DMS153 (cell line): ENCODE results near the gene BSPRY.

Experiments used
- DNase-seq: peaks from one replicate; lab custom pipeline; 2025; lab: John Stamatoyannopoulos, UW

The BSPRY gene

GRCh38 chr9:113349445-113350094, at the start of gene BSPRY:
TSS of gene BSPRY (plus strand) at chr9:113349541. CDS start at chr9:113349580, 39 bp downstream.
- no peak for DNase-seq

- DNase-seq, result peak; percentile 89
These were observed 49.5 kb upstream of the BSPRY start for GRCh38 chr9:113299800-113300292.

DNA sequence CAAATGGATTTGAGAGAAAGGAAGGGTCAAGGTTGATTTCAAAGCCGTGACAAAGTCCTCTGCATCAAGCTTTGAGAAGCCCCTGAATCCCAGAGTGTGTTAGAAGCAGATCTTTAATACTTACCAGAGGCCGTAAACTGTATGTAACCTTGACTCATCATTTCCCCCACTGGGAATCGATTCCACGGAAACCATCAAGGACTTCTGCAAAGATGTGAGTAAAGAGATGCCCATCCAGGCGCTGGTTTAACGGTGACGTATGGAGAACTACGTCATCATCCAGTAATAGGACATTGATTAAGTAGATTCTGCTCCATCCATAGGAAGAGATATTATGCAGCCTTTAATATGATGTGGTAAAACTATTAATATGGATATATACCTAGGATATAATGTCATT, 47.8 kb upstream of the BSPRY start:
- DNase-seq, result no peak

DNA sequence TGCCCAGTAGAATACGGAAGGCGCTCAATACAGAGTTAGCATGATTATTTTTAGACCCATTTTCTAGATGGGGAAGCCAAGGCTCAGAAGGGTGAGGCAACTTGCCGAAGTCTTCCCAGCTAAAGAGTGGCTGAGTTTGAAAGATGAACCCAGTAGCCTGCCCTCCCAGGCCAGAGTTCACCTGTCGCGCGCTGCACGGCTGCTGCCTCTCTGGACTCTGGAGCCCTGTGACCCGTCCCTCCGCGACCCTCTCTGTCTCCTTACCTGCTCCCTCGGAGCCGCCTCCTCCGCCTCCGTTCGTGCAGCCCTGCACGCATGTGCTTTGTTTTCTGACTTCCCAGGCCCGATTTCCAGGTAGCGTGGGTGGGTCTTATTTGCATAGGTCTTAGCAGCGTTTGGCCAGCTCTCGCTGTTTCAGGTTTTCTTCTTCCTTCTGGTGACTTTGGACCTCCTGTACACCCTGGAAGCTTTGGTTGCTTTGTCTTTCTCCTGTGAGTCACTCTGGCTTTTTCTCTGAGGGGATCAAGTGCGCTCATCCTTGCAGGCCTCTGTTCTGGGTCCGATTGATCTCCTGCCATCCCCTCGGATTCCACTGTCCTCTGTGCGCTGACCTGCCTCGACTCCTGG, 46.4 kb upstream of the BSPRY start, which contains the start of gene RNF183:
Gene RNF183, minus strand, starts transcription at position 585 of the 627 bp plus-strand sequence. CDS start 5,192 bp downstream, outside the sequence.
- DNase-seq, result no peak

DNA sequence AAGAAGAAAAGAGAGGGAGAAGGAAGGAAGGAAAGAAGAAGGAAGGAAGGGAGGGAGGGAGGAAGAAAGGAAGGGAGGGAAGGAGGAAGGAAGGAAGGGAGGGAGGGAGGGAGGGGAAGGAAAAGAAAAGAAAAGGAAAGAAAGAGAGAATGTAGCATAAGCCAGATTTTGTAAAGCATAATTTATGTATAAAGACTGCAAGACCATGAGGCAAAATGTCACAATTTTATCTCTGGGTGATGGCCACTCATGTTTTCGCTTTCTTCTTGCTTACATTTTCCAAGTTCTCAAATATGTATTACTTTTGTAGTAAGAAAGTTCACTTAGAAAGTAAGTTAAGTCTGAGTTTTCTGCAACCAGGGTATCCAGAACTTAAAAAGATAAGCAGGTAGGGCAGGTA, 42.8 kb upstream of the BSPRY start:
- DNase-seq, result no peak

GRCh38 chr9:113307396-113307975, 41.9 kb upstream of the BSPRY start:
- DNase-seq, result no peak

DNA sequence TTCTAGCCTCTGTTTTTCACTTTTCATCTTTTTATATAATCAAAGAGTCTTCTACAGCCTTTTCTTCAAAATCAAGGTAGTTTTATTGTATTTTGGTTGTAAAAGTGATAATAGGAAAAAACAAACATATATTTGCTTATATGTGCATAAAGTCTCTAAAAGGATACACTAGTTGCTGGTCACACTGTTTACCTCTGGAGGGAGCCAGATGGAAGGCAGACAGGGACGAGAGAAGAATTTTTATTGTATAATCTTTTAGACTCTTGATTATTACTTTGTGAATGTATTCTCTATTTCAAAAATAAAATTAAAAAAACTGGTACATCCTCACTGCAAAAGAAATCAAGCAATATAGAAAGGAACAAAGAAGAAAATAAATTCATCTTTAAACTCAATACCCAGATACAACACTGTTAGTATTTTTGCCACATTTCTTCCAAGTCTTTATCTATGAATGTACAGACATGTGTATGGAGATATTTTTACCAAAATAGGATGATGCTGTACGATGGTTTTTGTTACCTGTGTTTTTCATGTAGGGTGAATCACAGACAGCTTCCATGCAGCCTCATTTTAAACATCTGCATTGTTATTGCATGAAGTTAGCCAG, 40.0 kb upstream of the BSPRY start:
- DNase-seq, result peak; percentile 14

GRCh38 chr9:113310538-113310937, 38.8 kb upstream of the BSPRY start:
- DNase-seq, result no peak

DNA sequence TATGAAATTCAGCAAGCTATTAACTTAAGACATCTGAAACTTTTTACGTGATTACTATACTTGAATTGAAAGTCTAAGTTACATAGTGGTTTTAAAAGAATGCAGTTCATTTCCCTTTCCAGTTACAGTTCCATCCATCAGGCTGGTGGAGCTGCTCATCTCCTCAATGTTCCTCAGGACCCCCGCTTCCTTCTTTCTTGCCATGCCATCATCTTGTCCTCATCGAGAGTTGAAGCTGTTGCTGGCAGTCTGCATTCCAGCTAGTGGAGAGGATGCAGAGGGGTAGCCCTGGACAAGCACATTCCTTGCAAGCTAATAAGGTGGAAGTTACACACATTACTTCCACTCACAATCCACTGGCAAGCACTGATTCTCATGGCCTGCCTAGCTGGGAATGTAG, 37.4 kb upstream of the BSPRY start:
- DNase-seq, result no peak

- DNase-seq, result no peak
These were observed 36.1 kb upstream of the BSPRY start for GRCh38 chr9:113313261-113313660.

DNA sequence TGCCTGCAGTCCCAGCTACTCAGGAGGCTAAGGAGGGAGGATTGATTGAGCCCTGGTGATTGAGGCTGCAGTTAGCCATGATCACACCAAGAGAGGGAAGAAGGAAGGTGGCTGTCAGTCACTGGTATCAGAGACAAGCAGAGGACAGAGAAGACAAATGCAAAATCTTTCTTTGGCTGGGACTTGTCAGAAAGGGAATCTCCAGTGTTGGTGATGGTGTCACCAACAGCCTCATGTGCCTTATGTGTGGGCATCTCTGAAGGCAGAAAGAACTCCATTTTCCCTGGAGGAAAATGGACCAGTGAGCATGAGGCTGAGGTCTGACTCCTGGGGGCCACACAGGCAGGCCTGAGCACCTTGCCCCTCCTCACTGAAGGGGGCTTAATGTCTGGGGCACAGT, 34.1 kb upstream of the BSPRY start:
- no peak for DNase-seq

GRCh38 chr9:113316030-113316429, 33.3 kb upstream of the BSPRY start:
- no peak for DNase-seq

DNA sequence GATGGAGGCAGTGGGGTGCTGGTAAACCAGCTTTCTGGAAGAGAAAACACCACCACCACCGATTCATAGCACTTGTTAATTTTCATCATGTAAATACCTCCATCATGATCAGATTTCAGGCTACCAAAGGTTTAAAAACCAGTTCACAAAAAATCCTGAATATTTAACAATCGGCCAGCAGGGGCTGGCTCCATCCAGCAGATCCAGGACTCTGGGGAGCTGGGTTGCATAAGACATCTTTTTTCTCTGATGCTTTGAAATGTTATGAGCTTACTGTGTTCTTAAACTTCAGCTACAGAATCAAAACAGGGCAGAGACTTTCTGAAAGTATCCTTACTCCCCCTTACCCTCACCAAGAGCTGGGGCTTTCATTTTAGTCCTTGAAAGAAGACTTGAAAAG, 31.6 kb upstream of the BSPRY start:
- no peak for DNase-seq

DNA sequence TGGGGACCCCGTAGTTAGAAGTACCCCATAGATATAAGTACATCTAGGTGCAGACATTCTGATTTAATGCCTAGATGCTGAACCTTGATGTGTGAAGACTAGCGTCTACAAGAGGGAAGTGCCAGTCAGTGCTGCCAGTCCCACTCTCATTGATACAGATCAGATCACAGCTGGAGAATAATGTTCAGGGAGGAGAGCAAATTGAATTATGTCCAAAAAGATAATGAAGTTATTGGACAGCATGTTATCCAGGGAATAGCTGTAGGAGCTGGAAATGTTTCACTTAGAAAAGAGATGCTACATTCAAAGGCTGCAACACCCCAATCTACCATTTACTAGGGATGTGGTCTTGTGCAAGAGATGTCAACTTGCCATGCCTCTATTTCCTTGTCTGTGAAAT, 30.3 kb upstream of the BSPRY start:
- no peak for DNase-seq

GRCh38 chr9:113320051-113320450, 29.3 kb upstream of the BSPRY start:
- no peak for DNase-seq

- DNase-seq, result no peak
These were observed 26.7 kb upstream of the BSPRY start for GRCh38 chr9:113322671-113323070.

- DNase-seq, result no peak
These were observed 23.1 kb upstream of the BSPRY start for GRCh38 chr9:113326230-113326629.

DNA sequence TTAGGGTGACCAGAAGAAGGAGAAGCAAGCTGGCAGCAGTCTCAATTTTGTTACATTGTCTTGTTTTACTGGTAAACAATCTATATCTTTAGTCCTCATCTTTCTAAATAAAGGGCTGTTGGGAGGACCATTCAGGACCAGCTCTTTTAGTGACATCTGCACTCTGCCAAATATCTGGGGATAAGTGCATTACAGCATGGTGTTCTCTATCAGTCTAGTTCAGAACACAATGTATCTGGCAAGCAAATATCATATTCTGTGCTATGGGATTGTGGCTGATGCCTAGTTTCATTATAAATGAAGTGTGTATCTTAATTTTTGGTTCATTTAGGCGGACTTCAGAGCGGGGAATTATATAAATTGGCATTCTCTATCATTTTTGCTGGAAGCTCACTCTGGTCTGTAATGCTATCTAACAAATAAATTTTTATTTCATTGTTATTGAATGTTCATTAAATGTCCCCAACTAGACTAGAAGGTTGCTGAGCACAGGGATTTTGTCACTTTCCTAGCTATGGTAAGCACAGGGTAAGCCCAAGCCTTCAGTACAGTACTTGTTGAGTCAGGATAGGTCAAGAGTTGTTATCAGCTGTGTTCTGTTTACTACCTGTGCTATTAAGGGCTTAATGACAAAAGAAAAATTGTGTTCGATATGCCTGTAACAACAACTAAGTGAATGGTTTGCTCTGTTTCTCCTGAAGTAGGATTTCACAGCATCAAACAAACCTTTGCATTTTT, 21.1 kb upstream of the BSPRY start:
- no peak for DNase-seq

DNA sequence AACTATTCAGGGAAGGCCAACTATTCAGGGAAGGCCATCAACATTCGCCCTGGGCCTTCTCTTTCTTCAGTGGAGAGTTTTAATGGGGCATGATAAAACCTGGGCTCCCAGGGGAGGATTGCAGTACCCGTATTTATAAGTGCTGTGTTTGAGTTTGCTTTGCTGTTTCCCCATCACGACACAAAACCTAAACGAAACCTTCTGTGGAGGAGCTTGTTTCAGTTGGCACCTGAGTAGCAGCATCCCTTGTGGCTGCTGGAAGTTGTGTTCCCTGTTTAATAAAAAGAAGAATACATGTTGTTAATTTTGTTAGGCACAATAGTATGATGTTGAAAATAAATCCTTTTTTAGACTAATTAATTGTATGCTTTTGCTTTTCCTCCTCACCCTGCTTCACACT, 17.6 kb upstream of the BSPRY start:
- DNase-seq, result no peak

- DNase-seq, result no peak
These were observed 11.6 kb upstream of the BSPRY start for GRCh38 chr9:113337714-113338113.

DNA sequence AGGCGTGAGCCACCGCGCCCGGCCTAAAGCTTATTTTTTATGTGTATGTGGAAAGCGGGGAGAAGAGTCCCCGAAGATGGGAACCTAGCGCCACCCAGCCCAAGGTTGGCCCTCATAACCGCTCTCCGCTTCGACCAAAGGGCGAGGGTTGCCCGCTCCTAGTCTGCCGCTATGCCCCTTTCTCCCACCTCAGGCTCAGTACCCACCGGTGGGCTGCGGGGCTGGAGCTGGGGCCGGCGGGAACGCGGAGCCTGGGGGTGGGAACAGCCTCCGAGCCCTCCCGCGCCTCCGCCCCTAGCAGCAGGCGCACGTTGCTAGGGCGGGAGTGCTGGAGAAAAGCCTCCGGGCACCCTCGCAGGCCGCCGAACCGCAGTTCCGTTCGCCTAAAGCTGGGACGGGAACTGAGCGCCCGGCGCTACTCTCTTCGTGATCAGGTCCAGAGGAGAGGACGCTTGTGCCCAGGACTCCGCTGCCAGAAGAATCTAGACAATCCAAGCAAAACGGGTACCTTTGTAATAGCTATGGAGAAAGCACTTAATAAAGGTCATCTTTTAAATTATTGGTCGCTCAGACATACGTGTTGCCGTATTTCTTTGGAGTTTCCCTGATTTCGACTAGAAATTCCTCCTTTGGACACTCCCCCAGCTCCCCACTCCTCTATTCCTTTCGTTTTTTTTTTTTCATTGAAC, 9.2 kb upstream of the BSPRY start, which contains the start of gene WDR31:
Gene WDR31, minus strand, starts transcription at position 265 of the 689 bp plus-strand sequence. CDS start 8,253 bp downstream, outside the sequence.
- DNase-seq, result peak; percentile 77
